Stimulated activated naive CD8-positive, alpha-beta T cell treated with anti-CD3 and anti-CD28 coated beads, Interleukin-15, amount 100 ng/mL, for 72 hours (primary cell): Measurements from ENCODE around the gene PHF20.
"Not testable (repeated sequence)": the region's sequence is repeated elsewhere in the genome, so short reads cannot be mapped to it uniquely, and the experiment has no call there.

Experiments
- ATAC-seq: fragments of 150-1000 bp; cut with Tn5 transposase; 2 replicates; pipeline ENCODE4 v1.10.0; 2021; ENCODE audit warnings: mild to moderate bottlenecking, moderate library complexity
- DNase-seq, 2 donors: peaks; one replicate each; pipeline ENCODE4 v3.0.0; 2021 to 2022
- H3K27ac Mint-ChIP-seq, 2 donors: one replicate each; pipeline ENCODE4 v1.8.0; 2022; ENCODE audit warnings: mild to moderate bottlenecking in 2 of 2, mixed read lengths in 2 of 2, moderate library complexity in 2 of 2
- H3K27me3 Mint-ChIP-seq: one replicate; pipeline ENCODE4 v1.8.0; 2022; ENCODE audit warnings: mixed read lengths
- H3K4me1 Mint-ChIP-seq: one replicate; pipeline ENCODE4 v1.8.0; 2022; ENCODE audit warnings: mild to moderate bottlenecking, mixed read lengths
- H3K4me3 Mint-ChIP-seq, 2 donors: one replicate each; pipeline ENCODE4 v1.8.0; 2022; ENCODE audit warnings: mild to moderate bottlenecking in 2 of 2, mixed read lengths in 2 of 2, moderate library complexity in 1 of 2
- H3K9me3 Mint-ChIP-seq, 2 donors: one replicate each; pipeline ENCODE4 v1.8.0; 2022; ENCODE audit warnings: mixed read lengths in 2 of 2

The PHF20 gene

GRCh38 chr20:35837577-35838195 is 65.9 kb downstream of the PHF20 start:
- no peaks in the 10 kb centered on the region for H3K27me3 Mint-ChIP-seq
- H3K4me1 Mint-ChIP-seq = peaks cover 36% of the 10 kb centered on the region
- no peak overlapping the region for H3K27ac Mint-ChIP-seq
- ATAC-seq (no peak), DNase-seq (no peak)
- H3K9me3 Mint-ChIP-seq = no peaks in the 10 kb centered on the region
- H3K4me3 Mint-ChIP-seq = no peak overlapping the region

GRCh38 chr20:35838205-35838604 is 66.4 kb downstream of the PHF20 start:
- DNase-seq (no peak), ATAC-seq (no peak)
- H3K27ac Mint-ChIP-seq = no peak overlapping the region
- H3K27me3 Mint-ChIP-seq = no peaks in the 10 kb centered on the region
- H3K9me3 Mint-ChIP-seq = no peaks in the 10 kb centered on the region
- no peak overlapping the region for H3K4me3 Mint-ChIP-seq
- H3K4me1 Mint-ChIP-seq = peaks cover 34% of the 10 kb centered on the region

- ATAC-seq (no peak), DNase-seq (no peak)
- Mint-ChIP-seq H3K4me3 (no peak overlapping the region), H3K27me3 (no peaks in the 10 kb centered on the region), H3K9me3 (no peaks in the 10 kb centered on the region), H3K27ac (peak overlapping the region in 1 of 2 donors; percentile 82), H3K4me1 (peaks cover 24% of the 10 kb centered on the region)
These were observed 68.1 kb downstream of the PHF20 start for GRCh38 chr20:35839904-35840303.

- ATAC-seq (no peak), DNase-seq (no peak)
- H3K4me3 Mint-ChIP-seq = no peak overlapping the region
These were observed 68.6 kb downstream of the PHF20 start for GRCh38 chr20:35840421-35840820.

GRCh38 chr20:35842361-35842760 is 70.5 kb downstream of the PHF20 start:
- ATAC-seq (no peak), DNase-seq (no peak)
- Mint-ChIP-seq H3K27me3 (no peaks in the 10 kb centered on the region), H3K27ac (no peak overlapping the region), H3K4me1 (peaks cover 26% of the 10 kb centered on the region), H3K4me3 (no peak overlapping the region), H3K9me3 (no peaks in the 10 kb centered on the region)

More at GRCh38 chr20:35840421-35840820, 68.6 kb downstream of the PHF20 start:
- Mint-ChIP-seq H3K27ac (peak overlapping the region in 1 of 2 donors; percentile 12), H3K27me3 (no peaks in the 10 kb centered on the region), H3K4me1 (peaks cover 20% of the 10 kb centered on the region), H3K9me3 (no peaks in the 10 kb centered on the region)

- H3K9me3 Mint-ChIP-seq, DNase-seq, H3K4me3 Mint-ChIP-seq, H3K27me3 Mint-ChIP-seq, ATAC-seq: not testable (repeated sequence)
- H3K27ac Mint-ChIP-seq = peak overlapping the region in 1 of 2 donors; percentile 19
- peaks cover 27% of the 10 kb centered on the region for H3K4me1 Mint-ChIP-seq
These were observed 72.1 kb downstream of the PHF20 start for GRCh38 chr20:35843894-35844293.

- DNase-seq = no peak
- H3K4me1 Mint-ChIP-seq = peaks cover 23% of the 10 kb centered on the region
- H3K4me3 Mint-ChIP-seq = no peak overlapping the region
- H3K27ac Mint-ChIP-seq = no peak overlapping the region
- no peaks in the 10 kb centered on the region for H3K9me3 Mint-ChIP-seq
- ATAC-seq = no peak
- no peaks in the 10 kb centered on the region for H3K27me3 Mint-ChIP-seq
These were observed 73.7 kb downstream of the PHF20 start for GRCh38 chr20:35845561-35845960.

GRCh38 chr20:35849706-35850105 is 77.9 kb downstream of the PHF20 start:
- H3K27ac Mint-ChIP-seq = no peak overlapping the region
- no peak for ATAC-seq

GRCh38 chr20:35851659-35852058 is 79.8 kb downstream of the PHF20 start:
- ATAC-seq, DNase-seq, H3K27me3 Mint-ChIP-seq, H3K27ac Mint-ChIP-seq, H3K4me3 Mint-ChIP-seq, H3K9me3 Mint-ChIP-seq: not testable (repeated sequence)
- H3K4me1 Mint-ChIP-seq = peaks cover 30% of the 10 kb centered on the region

More at GRCh38 chr20:35849706-35850105, 77.9 kb downstream of the PHF20 start:
- Mint-ChIP-seq H3K9me3 (no peaks in the 10 kb centered on the region), H3K4me3 (no peak overlapping the region), H3K4me1 (peaks cover 24% of the 10 kb centered on the region), H3K27me3 (no peaks in the 10 kb centered on the region)
- no peak for DNase-seq

GRCh38 chr20:35854713-35855348 is 83.0 kb downstream of the PHF20 start:
- Mint-ChIP-seq H3K4me3 (no peak overlapping the region), H3K27me3 (no peaks in the 10 kb centered on the region), H3K9me3 (no peaks in the 10 kb centered on the region), H3K4me1 (peaks cover 19% of the 10 kb centered on the region), H3K27ac (peak overlapping the region in 1 of 2 donors; percentile 15)
- ATAC-seq = no peak
- DNase-seq = no peak

GRCh38 chr20:35855641-35856040 is 83.8 kb downstream of the PHF20 start:
- peaks cover 19% of the 10 kb centered on the region for H3K4me1 Mint-ChIP-seq
- H3K27ac Mint-ChIP-seq, H3K4me3 Mint-ChIP-seq, H3K9me3 Mint-ChIP-seq, ATAC-seq, DNase-seq, H3K27me3 Mint-ChIP-seq: not testable (repeated sequence)

GRCh38 chr20:35856866-35857265 is 85.1 kb downstream of the PHF20 start:
- DNase-seq = no peak
- Mint-ChIP-seq H3K27me3 (no peaks in the 10 kb centered on the region), H3K27ac (no peak overlapping the region), H3K9me3 (no peaks in the 10 kb centered on the region), H3K4me1 (peaks cover 19% of the 10 kb centered on the region), H3K4me3 (no peak overlapping the region)
- ATAC-seq = no peak

GRCh38 chr20:35866418-35867202 is 94.8 kb downstream of the PHF20 start:
- DNase-seq (no peak), ATAC-seq (no peak)
- Mint-ChIP-seq H3K27ac (peak overlapping the region in 1 of 2 donors; percentile 69), H3K4me1 (peaks cover 11% of the 10 kb centered on the region), H3K27me3 (no peaks in the 10 kb centered on the region), H3K9me3 (no peaks in the 10 kb centered on the region), H3K4me3 (no peak overlapping the region)

- H3K27me3 Mint-ChIP-seq = no peaks in the 10 kb centered on the region
- no peak overlapping the region for H3K4me3 Mint-ChIP-seq
- H3K4me1 Mint-ChIP-seq = peaks cover 17% of the 10 kb centered on the region
- H3K9me3 Mint-ChIP-seq = no peaks in the 10 kb centered on the region
- ATAC-seq (no peak), DNase-seq (no peak)
- H3K27ac Mint-ChIP-seq = no peak overlapping the region
These were observed 98.9 kb downstream of the PHF20 start for GRCh38 chr20:35870541-35871258.

GRCh38 chr20:35871259-35871771 is 99.5 kb downstream of the PHF20 start:
- Mint-ChIP-seq H3K4me3 (no peak overlapping the region), H3K4me1 (peaks cover 17% of the 10 kb centered on the region)
- DNase-seq = no peak

More at GRCh38 chr20:35871259-35871771, 99.5 kb downstream of the PHF20 start:
- H3K9me3 Mint-ChIP-seq = no peaks in the 10 kb centered on the region
- peak overlapping the region in 1 of 2 donors; percentile 28 for H3K27ac Mint-ChIP-seq
- no peaks in the 10 kb centered on the region for H3K27me3 Mint-ChIP-seq
- ATAC-seq = no peak
